GM23338 (cell line): Measurements from ENCODE around the gene APBA2. TPM values are rescaled to one million over a fixed set of nuclear protein-coding genes. Genes with fewer than 3 reads are reported as not detected.

Experiments used
- ATAC-seq: fragments of 200-7000 bp; cut with Tn5 transposase; 3 replicates; pipeline ENCODE4 v1.9.1; 2020
- DNase-seq: peaks from one replicate; pipeline ENCODE4 v3.0.0-alpha.2; 2015; ENCODE audit warnings: low spot score
- H2AFZ ChIP-seq: fragments of 200-600 bp; sonication (generic); 2 replicates; pipeline ENCODE4 v1.8.0; 2016; ENCODE audit warnings: antibody characterized with exemption, mild to moderate bottlenecking, moderate library complexity
- H3F3A ChIP-seq: fragments of 200-600 bp; sonication (generic); replicated peaks from 2 replicates; pipeline ENCODE4 v1.8.0; 2017; ENCODE audit warnings: antibody characterized with exemption, mixed run types, low read depth
- H3K27ac ChIP-seq: fragments of 200-600 bp; sonication (generic); 2 replicates; pipeline ENCODE4 v1.6.1; 2016; ENCODE audit warnings: low read depth
- H3K27me3 ChIP-seq: fragments of 200-600 bp; sonication (generic); 2 replicates; pipeline ENCODE4 v1.8.0; 2016; ENCODE audit warnings: mild to moderate bottlenecking, mixed run types, moderate library complexity; ENCODE audit not compliant: insufficient read depth
- H3K36me3 ChIP-seq: fragments of 200-600 bp; sonication (generic); 2 replicates; pipeline ENCODE4 v1.8.0; 2016; ENCODE audit warnings: mild to moderate bottlenecking; ENCODE audit not compliant: insufficient read depth
- H3K4me1 ChIP-seq: fragments of 200-600 bp; sonication (generic); 2 replicates; pipeline ENCODE4 v1.8.0; 2016; ENCODE audit warnings: mild to moderate bottlenecking, moderate library complexity; ENCODE audit not compliant: insufficient read depth
- H3K4me2 ChIP-seq: fragments of 200-600 bp; sonication (generic); 2 replicates; pipeline ENCODE4 v1.7.1; 2017; ENCODE audit warnings: mixed run types
- H3K4me3 ChIP-seq: fragments of 200-600 bp; sonication (generic); 2 replicates; pipeline ENCODE4 v1.6.1; 2016; ENCODE audit warnings: mixed run types
- H3K79me2 ChIP-seq: fragments of 200-600 bp; sonication (generic); replicated peaks from 2 replicates; pipeline ENCODE4 v1.8.0; 2017; ENCODE audit warnings: mild to moderate bottlenecking; ENCODE audit not compliant: insufficient read depth
- H3K9me2 ChIP-seq: fragments of 200-600 bp; sonication (generic); 2 replicates; pipeline ENCODE4 v1.8.0; 2017; ENCODE audit not compliant: insufficient read depth
- H4K20me1 ChIP-seq: fragments of 200-600 bp; sonication (generic); replicated peaks from 2 replicates; pipeline ENCODE4 v1.8.0; 2017; ENCODE audit warnings: mild to moderate bottlenecking; ENCODE audit not compliant: insufficient read depth
- H3K27ac Mint-ChIP-seq: 2 replicates; pipeline ENCODE4 v1.8.0; 2020; ENCODE audit warnings: inconsistent platforms, mild to moderate bottlenecking, moderate library complexity, mixed read lengths
- H3K27me3 Mint-ChIP-seq: 3 replicates; pipeline ENCODE4 v1.8.0; 2022; ENCODE audit warnings: low read depth, mild to moderate bottlenecking, moderate library complexity, mixed read lengths, inconsistent platforms; ENCODE audit not compliant: insufficient read depth, poor library complexity
- H3K36me3 Mint-ChIP-seq: 3 replicates; pipeline ENCODE4 v1.8.0; 2021; ENCODE audit warnings: low read depth, mild to moderate bottlenecking, inconsistent platforms, moderate library complexity, mixed read lengths
- H3K4me1 Mint-ChIP-seq: 3 replicates; pipeline ENCODE4 v1.8.0; 2020; ENCODE audit warnings: mild to moderate bottlenecking, inconsistent platforms, mixed read lengths
- H3K4me3 Mint-ChIP-seq: 3 replicates; pipeline ENCODE4 v1.8.0; 2021; ENCODE audit warnings: moderate library complexity, mild to moderate bottlenecking, inconsistent platforms, mixed read lengths
- H3K9me3 Mint-ChIP-seq: 3 replicates; pipeline ENCODE4 v1.8.0; 2020; ENCODE audit warnings: moderate library complexity, mild to moderate bottlenecking, inconsistent platforms, mixed read lengths
- CREB1 ChIP-seq: fragments of 250-450 bp; sonication (Bioruptor Pico); IDR thresholded peaks from 2 replicates; pipeline ENCODE4 v1.5.0; 2020; ENCODE audit warnings: low read depth, mild to moderate bottlenecking, moderate library complexity
- EZH2 ChIP-seq: fragments of 200-600 bp; sonication (generic); IDR thresholded peaks from one replicate; pipeline ENCODE4 v1.8.0; 2017; ENCODE audit warnings: antibody characterized with exemption, mild to moderate bottlenecking, low read depth; ENCODE audit not compliant: unreplicated experiment
- EZH2phosphoT487 ChIP-seq: fragments of 200-600 bp; sonication (generic); IDR thresholded peaks from one replicate; pipeline ENCODE4 v1.8.1; 2018; ENCODE audit warnings: antibody characterized with exemption; ENCODE audit not compliant: unreplicated experiment
- JUNB ChIP-seq: IDR thresholded peaks from one replicate; pipeline ENCODE4 v1.6.1; 2016; ENCODE audit warnings: antibody characterized with exemption; ENCODE audit not compliant: unreplicated experiment
- NANOG ChIP-seq: IDR thresholded peaks from 2 replicates; pipeline ENCODE4 v1.6.1; 2016; ENCODE audit warnings: antibody characterized with exemption, borderline replicate concordance
- POLR2AphosphoS5 ChIP-seq: IDR thresholded peaks from 2 replicates; pipeline ENCODE4 v1.6.1; 2016; ENCODE audit warnings: antibody characterized with exemption, low read depth
- STAT1 ChIP-seq: IDR thresholded peaks from one replicate; pipeline ENCODE4 v1.6.1; 2016; ENCODE audit warnings: antibody characterized with exemption; ENCODE audit not compliant: unreplicated experiment
- ZNF114 ChIP-seq: fragments of 250-450 bp; sonication (Bioruptor Pico); IDR thresholded peaks from 2 replicates; pipeline ENCODE4 v1.5.0; 2020; ENCODE audit warnings: mild to moderate bottlenecking, moderate library complexity
- ZNF331 ChIP-seq: fragments of 250-450 bp; sonication (Bioruptor Pico); IDR thresholded peaks from 2 replicates; pipeline ENCODE4 v1.5.0; 2020; ENCODE audit warnings: low read depth, mild to moderate bottlenecking, moderate library complexity
- polyA plus RNA-seq: library from polyadenylated mRNA; unstranded; fragments of >200 nt; fragmentation: Nextera tagmentation; extraction: Ambion mirVana; gene quantifications from 2 replicates; pipeline ENCODE4 v1.2.1, GENCODE V29; 2016
- total RNA-seq: library from RNA; depleted of rRNA; stranded (reverse); fragments of >200 nt; shearing (Covaris generic); gene quantifications from 2 replicates; pipeline ENCODE4 v1.2.3, GENCODE V29; 2014
- TF ChIP-seq, protein P1 (sequence below), 2 experiments: fragments of 200-600 bp in 1 of 2; sonication (generic) in 1 of 2; conservative IDR thresholded peaks; 2 replicates each; pipeline versions ENCODE4 v1.5.1 to v1.6.1; 2016 to 2017; ENCODE audit warnings: antibody characterized with exemption in 2 of 2, low read depth in 2 of 2, mild to moderate bottlenecking in 2 of 2, moderate library complexity in 1 of 2
- TF ChIP-seq, protein P2 (sequence below): IDR thresholded peaks from 2 replicates; pipeline ENCODE4 v1.6.1; 2016; ENCODE audit warnings: antibody characterized with exemption
- TF ChIP-seq, protein P3 (sequence below): IDR thresholded peaks from one replicate; pipeline ENCODE4 v1.6.1; 2018; ENCODE audit warnings: antibody characterized with exemption; ENCODE audit not compliant: unreplicated experiment
- TF ChIP-seq, protein P4 (sequence below): fragments of 250-450 bp; sonication (Bioruptor Pico); IDR thresholded peaks from 2 replicates; pipeline ENCODE4 v1.5.0; 2020; ENCODE audit warnings: mild to moderate bottlenecking, moderate library complexity

Gene APBA2
- total and polyA plus RNA-seq, 2 experiments from 2014 or later = 5.9 to 24.7 TPM

DNA sequence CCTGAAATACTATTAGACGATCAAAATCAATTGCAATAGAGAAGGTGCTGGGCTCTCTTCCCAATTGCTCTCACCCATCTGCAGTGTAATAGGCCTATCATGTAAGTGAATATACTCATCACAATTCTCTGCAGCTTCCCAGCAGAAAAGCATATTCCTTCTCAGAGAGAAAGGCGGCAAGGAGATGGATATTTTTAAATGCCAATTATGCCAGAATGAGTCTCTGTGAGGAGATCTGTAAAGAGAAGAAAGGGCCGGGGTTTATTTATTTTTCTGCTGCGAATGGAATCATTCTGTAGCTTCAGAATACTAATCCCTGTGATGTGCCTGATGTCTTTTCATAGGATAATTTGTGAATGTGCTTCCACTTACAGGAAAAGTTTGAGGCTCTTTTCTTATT is 112.0 kb downstream of the APBA2 start:
- Histone ChIP-seq H3K4me1 (peaks cover 11% of the 10 kb centered on the region; the same call in 1 of the 2 replicates), H3F3A (no peaks in the 10 kb centered on the region), H3K9me2 (no peaks in the 10 kb centered on the region; the same call in 1 of the 2 replicates), H3K4me3 (no peak overlapping the region), H3K27ac (no peak overlapping the region), H3K27me3 (no peaks in the 10 kb centered on the region), H3K4me2 (no peak overlapping the region), H2AFZ (no peak overlapping the region), H3K36me3 (no peaks in the 10 kb centered on the region), H3K79me2 (no peaks in the 10 kb centered on the region), H4K20me1 (no peaks in the 10 kb centered on the region)
- Mint-ChIP-seq H3K4me3 (no peak overlapping the region), H3K27me3 (peaks cover 4% of the 10 kb centered on the region), H3K4me1 (peaks cover 29% of the 10 kb centered on the region), H3K36me3 (peaks cover 4% of the 10 kb centered on the region; the same call in 1 of the 3 replicates), H3K27ac (no peak overlapping the region), H3K9me3 (no peaks in the 10 kb centered on the region)
- ATAC-seq (no peak), DNase-seq (no peak)
- TF ChIP-seq STAT1 = no peak
- TF ChIP-seq, protein P1, sequence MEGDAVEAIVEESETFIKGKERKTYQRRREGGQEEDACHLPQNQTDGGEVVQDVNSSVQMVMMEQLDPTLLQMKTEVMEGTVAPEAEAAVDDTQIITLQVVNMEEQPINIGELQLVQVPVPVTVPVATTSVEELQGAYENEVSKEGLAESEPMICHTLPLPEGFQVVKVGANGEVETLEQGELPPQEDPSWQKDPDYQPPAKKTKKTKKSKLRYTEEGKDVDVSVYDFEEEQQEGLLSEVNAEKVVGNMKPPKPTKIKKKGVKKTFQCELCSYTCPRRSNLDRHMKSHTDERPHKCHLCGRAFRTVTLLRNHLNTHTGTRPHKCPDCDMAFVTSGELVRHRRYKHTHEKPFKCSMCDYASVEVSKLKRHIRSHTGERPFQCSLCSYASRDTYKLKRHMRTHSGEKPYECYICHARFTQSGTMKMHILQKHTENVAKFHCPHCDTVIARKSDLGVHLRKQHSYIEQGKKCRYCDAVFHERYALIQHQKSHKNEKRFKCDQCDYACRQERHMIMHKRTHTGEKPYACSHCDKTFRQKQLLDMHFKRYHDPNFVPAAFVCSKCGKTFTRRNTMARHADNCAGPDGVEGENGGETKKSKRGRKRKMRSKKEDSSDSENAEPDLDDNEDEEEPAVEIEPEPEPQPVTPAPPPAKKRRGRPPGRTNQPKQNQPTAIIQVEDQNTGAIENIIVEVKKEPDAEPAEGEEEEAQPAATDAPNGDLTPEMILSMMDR (conservative IDR thresholded peaks at IDR 0.05; ENCODE audit: low read depth in 2 of 2) = no peak
- TF ChIP-seq, protein P2, sequence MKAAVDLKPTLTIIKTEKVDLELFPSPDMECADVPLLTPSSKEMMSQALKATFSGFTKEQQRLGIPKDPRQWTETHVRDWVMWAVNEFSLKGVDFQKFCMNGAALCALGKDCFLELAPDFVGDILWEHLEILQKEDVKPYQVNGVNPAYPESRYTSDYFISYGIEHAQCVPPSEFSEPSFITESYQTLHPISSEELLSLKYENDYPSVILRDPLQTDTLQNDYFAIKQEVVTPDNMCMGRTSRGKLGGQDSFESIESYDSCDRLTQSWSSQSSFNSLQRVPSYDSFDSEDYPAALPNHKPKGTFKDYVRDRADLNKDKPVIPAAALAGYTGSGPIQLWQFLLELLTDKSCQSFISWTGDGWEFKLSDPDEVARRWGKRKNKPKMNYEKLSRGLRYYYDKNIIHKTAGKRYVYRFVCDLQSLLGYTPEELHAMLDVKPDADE = no peak
- no peak for TF ChIP-seq ZNF114 (CRISPR knock-in tag)
- TF ChIP-seq NANOG = no peak
- TF ChIP-seq EZH2 = no peak
- TF ChIP-seq, protein P3, sequence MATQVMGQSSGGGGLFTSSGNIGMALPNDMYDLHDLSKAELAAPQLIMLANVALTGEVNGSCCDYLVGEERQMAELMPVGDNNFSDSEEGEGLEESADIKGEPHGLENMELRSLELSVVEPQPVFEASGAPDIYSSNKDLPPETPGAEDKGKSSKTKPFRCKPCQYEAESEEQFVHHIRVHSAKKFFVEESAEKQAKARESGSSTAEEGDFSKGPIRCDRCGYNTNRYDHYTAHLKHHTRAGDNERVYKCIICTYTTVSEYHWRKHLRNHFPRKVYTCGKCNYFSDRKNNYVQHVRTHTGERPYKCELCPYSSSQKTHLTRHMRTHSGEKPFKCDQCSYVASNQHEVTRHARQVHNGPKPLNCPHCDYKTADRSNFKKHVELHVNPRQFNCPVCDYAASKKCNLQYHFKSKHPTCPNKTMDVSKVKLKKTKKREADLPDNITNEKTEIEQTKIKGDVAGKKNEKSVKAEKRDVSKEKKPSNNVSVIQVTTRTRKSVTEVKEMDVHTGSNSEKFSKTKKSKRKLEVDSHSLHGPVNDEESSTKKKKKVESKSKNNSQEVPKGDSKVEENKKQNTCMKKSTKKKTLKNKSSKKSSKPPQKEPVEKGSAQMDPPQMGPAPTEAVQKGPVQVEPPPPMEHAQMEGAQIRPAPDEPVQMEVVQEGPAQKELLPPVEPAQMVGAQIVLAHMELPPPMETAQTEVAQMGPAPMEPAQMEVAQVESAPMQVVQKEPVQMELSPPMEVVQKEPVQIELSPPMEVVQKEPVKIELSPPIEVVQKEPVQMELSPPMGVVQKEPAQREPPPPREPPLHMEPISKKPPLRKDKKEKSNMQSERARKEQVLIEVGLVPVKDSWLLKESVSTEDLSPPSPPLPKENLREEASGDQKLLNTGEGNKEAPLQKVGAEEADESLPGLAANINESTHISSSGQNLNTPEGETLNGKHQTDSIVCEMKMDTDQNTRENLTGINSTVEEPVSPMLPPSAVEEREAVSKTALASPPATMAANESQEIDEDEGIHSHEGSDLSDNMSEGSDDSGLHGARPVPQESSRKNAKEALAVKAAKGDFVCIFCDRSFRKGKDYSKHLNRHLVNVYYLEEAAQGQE = no peak
- TF ChIP-seq ZNF331 (CRISPR knock-in tag) = no peak
- TF ChIP-seq JUNB = no peak
- TF ChIP-seq, protein P4, sequence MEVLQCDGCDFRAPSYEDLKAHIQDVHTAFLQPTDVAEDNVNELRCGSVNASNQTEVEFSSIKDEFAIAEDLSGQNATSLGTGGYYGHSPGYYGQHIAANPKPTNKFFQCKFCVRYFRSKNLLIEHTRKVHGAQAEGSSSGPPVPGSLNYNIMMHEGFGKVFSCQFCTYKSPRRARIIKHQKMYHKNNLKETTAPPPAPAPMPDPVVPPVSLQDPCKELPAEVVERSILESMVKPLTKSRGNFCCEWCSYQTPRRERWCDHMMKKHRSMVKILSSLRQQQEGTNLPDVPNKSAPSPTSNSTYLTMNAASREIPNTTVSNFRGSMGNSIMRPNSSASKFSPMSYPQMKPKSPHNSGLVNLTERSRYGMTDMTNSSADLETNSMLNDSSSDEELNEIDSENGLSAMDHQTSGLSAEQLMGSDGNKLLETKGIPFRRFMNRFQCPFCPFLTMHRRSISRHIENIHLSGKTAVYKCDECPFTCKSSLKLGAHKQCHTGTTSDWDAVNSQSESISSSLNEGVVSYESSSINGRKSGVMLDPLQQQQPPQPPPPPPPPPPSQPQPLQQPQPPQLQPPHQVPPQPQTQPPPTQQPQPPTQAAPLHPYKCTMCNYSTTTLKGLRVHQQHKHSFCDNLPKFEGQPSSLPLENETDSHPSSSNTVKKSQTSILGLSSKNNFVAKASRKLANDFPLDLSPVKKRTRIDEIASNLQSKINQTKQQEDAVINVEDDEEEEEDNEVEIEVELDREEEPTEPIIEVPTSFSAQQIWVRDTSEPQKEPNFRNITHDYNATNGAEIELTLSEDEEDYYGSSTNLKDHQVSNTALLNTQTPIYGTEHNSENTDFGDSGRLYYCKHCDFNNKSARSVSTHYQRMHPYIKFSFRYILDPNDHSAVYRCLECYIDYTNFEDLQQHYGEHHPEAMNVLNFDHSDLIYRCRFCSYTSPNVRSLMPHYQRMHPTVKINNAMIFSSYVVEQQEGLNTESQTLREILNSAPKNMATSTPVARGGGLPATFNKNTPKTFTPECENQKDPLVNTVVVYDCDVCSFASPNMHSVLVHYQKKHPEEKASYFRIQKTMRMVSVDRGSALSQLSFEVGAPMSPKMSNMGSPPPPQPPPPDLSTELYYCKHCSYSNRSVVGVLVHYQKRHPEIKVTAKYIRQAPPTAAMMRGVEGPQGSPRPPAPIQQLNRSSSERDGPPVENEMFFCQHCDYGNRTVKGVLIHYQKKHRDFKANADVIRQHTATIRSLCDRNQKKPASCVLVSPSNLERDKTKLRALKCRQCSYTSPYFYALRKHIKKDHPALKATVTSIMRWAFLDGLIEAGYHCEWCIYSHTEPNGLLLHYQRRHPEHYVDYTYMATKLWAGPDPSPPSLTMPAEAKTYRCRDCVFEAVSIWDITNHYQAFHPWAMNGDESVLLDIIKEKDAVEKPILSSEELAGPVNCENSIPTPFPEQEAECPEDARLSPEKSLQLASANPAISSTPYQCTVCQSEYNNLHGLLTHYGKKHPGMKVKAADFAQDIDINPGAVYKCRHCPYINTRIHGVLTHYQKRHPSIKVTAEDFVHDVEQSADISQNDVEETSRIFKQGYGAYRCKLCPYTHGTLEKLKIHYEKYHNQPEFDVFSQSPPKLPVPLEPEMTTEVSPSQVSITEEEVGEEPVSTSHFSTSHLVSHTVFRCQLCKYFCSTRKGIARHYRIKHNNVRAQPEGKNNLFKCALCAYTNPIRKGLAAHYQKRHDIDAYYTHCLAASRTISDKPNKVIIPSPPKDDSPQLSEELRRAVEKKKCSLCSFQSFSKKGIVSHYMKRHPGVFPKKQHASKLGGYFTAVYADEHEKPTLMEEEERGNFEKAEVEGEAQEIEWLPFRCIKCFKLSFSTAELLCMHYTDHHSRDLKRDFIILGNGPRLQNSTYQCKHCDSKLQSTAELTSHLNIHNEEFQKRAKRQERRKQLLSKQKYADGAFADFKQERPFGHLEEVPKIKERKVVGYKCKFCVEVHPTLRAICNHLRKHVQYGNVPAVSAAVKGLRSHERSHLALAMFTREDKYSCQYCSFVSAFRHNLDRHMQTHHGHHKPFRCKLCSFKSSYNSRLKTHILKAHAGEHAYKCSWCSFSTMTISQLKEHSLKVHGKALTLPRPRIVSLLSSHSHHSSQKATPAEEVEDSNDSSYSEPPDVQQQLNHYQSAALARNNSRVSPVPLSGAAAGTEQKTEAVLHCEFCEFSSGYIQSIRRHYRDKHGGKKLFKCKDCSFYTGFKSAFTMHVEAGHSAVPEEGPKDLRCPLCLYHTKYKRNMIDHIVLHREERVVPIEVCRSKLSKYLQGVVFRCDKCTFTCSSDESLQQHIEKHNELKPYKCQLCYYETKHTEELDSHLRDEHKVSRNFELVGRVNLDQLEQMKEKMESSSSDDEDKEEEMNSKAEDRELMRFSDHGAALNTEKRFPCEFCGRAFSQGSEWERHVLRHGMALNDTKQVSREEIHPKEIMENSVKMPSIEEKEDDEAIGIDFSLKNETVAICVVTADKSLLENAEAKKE (CRISPR knock-in tag) = no peak
- no peak for TF ChIP-seq CREB1 (CRISPR knock-in tag)
- TF ChIP-seq POLR2AphosphoS5 = no peak
- no peak for TF ChIP-seq EZH2phosphoT487
